HepG2 (cell line): Measurements from ENCODE around the gene REPIN1. TPM values are rescaled to one million over a fixed set of nuclear protein-coding genes. Genes with fewer than 3 reads are reported as not detected.

ENCODE experiments used
- AKAP8 ChIP-seq: sonication (generic); formaldehyde crosslinking; IDR thresholded peaks from 2 replicates; pipeline ENCODE4 v1.5.1; 2020; ENCODE audit warnings: mild to moderate bottlenecking, missing genetic modification reagents
- HOXA7 ChIP-seq: sonication (generic); formaldehyde crosslinking; IDR thresholded peaks from 2 replicates; pipeline ENCODE4 v1.8.1; 2022; ENCODE audit warnings: mild to moderate bottlenecking, missing genetic modification reagents, moderate library complexity
- KAT8 ChIP-seq: IDR thresholded peaks from 2 replicates; pipeline ENCODE4 v1.6.1; 2016; ENCODE audit warnings: missing genetic modification reagents, missing compliant biosample characterization
- MTA3 ChIP-seq: sonication (generic); formaldehyde crosslinking; IDR thresholded peaks from 2 replicates; pipeline ENCODE4 v1.4.0; 2020; ENCODE audit warnings: missing genetic modification reagents
- NFATC3 ChIP-seq: sonication (generic); formaldehyde crosslinking; IDR thresholded peaks from 2 replicates; pipeline ENCODE4 v1.5.1; 2020; ENCODE audit warnings: mild to moderate bottlenecking, missing genetic modification reagents
- PHF21A ChIP-seq: sonication (generic); formaldehyde crosslinking; IDR thresholded peaks from 2 replicates; pipeline ENCODE4 v1.5.0; 2020; ENCODE audit warnings: mild to moderate bottlenecking, missing genetic modification reagents
- RBM22 ChIP-seq: fragments of 200-400 bp; formaldehyde crosslinking; optimal IDR thresholded peaks from 2 replicates; pipeline ENCODE3; 2017; ENCODE audit warnings: mild to moderate bottlenecking, low read length, moderate library complexity
- REXO4 ChIP-seq: sonication (generic); formaldehyde crosslinking; IDR thresholded peaks from 2 replicates; pipeline ENCODE4 v1.8.0; 2022; ENCODE audit warnings: missing genetic modification reagents, mild to moderate bottlenecking, borderline replicate concordance
- TARDBP ChIP-seq: sonication (generic); formaldehyde crosslinking; IDR thresholded peaks from 2 replicates; pipeline ENCODE4 v1.8.0; 2022; ENCODE audit warnings: mild to moderate bottlenecking, missing genetic modification reagents
- TP53 ChIP-seq: sonication (generic); formaldehyde crosslinking; conservative IDR thresholded peaks from 2 replicates; pipeline ENCODE4 v1.4.0; 2020; ENCODE audit warnings: missing genetic modification reagents
- ZNF234 ChIP-seq: sonication (generic); formaldehyde crosslinking; conservative IDR thresholded peaks from 2 replicates; pipeline ENCODE4 v1.5.1; 2020; ENCODE audit warnings: mild to moderate bottlenecking, missing genetic modification reagents
- ZNF333 ChIP-seq: sonication (generic); formaldehyde crosslinking; IDR thresholded peaks from 2 replicates; pipeline ENCODE4 v1.4.0; 2020; ENCODE audit warnings: mild to moderate bottlenecking, missing genetic modification reagents, borderline replicate concordance
- ZNF33B ChIP-seq: sonication (generic); formaldehyde crosslinking; IDR thresholded peaks from 2 replicates; pipeline ENCODE4 v1.5.1; 2020; ENCODE audit warnings: mild to moderate bottlenecking, missing genetic modification reagents
- ZNF547 ChIP-seq: sonication (generic); formaldehyde crosslinking; IDR thresholded peaks from 2 replicates; pipeline ENCODE4 v1.5.1; 2020; ENCODE audit warnings: mild to moderate bottlenecking, missing genetic modification reagents
- ZSCAN20 ChIP-seq: sonication (generic); formaldehyde crosslinking; IDR thresholded peaks from 2 replicates; pipeline ENCODE4 v1.4.0; 2020; ENCODE audit warnings: missing genetic modification reagents, mild to moderate bottlenecking, borderline replicate concordance
- polyA plus RNA-seq, 8 experiments: library from polyadenylated mRNA; depleted of rRNA in 3 of 8; stranded (reverse) in 7 of 8; unstranded in 1 of 8; fragments of >200 nt; fragmentation: Illumina TruSeq in 4 of 8; extraction: Trizol in 4 of 8; gene quantifications; 2 replicates each; pipeline versions ENCODE4 v1.2.1 to v1.2.3, GENCODE V29; 2011 to 2016; ENCODE audit warnings: low read depth in 4 of 8, missing spikeins in 1 of 8, mixed read lengths in 1 of 8; ENCODE audit not compliant: insufficient read depth in 1 of 8
- total RNA-seq, 5 experiments: library from RNA; depleted of rRNA; stranded (reverse); fragments of >200 nt; fragmentation: Illumina TruSeq; extraction: Trizol; gene quantifications; 2 replicates each; pipeline ENCODE4 v1.2.3, GENCODE V29; 2016; ENCODE audit warnings: low read depth in 1 of 5
- TF ChIP-seq, protein P1 (sequence below): sonication (generic); formaldehyde crosslinking; IDR thresholded peaks from 2 replicates; pipeline ENCODE4 v1.8.1; 2022; ENCODE audit warnings: low read depth, mild to moderate bottlenecking, missing genetic modification reagents
- TF ChIP-seq, protein P2 (sequence below): sonication (generic); formaldehyde crosslinking; IDR thresholded peaks from 2 replicates; pipeline ENCODE4 v1.9.0; 2021; ENCODE audit warnings: missing genetic modification reagents, borderline replicate concordance
- TF ChIP-seq, protein P3 (sequence below): IDR thresholded peaks from 2 replicates; pipeline ENCODE4 v1.6.1; 2016; ENCODE audit warnings: control low read depth
- TF ChIP-seq, protein P4 (sequence below): sonication (generic); formaldehyde crosslinking; IDR thresholded peaks from 2 replicates; pipeline ENCODE4 v1.5.1; 2020; ENCODE audit warnings: missing genetic modification reagents, mild to moderate bottlenecking, borderline replicate concordance
- TF ChIP-seq, protein P5 (sequence below): sonication (generic); formaldehyde crosslinking; IDR thresholded peaks from 2 replicates; pipeline ENCODE4 v1.4.0; 2020; ENCODE audit warnings: low read depth, mild to moderate bottlenecking, missing genetic modification reagents

Gene REPIN1
- total and polyA plus RNA-seq, 2 of the 13 experiments (the other 11 are each of a cell fraction or from before 2014, with no cell fraction given), result 69.9 to 108 TPM

DNA sequence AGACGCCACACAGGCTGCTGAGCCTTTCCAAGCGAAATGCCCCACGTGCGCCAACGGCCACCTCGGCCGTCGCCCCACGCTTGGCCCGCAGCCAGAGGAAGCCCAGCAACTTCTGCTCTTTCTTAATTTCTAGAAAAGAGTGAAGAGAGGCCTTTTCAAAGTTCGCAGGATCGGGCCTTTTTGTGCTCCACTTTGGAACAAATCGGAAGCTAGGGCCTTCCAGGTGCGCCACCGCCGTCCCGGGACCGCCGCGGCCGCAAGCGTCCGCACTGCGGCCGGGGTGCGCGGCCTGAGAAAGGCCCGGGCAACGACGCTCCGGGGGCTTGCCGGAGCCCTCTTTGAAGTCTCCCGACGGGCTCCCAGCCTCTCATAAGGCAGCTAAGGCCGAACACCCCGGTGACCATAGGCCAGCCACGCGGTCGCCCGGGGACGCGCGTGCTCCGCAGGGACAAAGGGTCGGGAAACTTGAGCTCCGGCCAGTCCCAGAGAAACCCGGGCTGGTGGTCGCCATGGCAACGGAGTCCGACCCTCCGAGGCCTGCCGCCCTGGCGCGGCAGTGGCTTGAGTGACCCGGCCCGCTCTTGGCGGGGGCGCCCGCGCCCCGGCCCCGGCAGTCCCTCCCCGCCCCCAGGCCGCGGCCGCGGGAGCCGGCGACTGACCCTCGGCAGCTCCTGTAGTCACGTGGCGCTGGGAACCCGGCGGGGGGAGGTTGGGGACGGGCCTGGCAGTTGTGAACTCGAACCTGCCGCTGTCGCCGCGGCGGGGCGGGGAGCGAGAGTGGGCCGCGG, at the start of gene REPIN1 (continued):
- TF ChIP-seq, protein P1, sequence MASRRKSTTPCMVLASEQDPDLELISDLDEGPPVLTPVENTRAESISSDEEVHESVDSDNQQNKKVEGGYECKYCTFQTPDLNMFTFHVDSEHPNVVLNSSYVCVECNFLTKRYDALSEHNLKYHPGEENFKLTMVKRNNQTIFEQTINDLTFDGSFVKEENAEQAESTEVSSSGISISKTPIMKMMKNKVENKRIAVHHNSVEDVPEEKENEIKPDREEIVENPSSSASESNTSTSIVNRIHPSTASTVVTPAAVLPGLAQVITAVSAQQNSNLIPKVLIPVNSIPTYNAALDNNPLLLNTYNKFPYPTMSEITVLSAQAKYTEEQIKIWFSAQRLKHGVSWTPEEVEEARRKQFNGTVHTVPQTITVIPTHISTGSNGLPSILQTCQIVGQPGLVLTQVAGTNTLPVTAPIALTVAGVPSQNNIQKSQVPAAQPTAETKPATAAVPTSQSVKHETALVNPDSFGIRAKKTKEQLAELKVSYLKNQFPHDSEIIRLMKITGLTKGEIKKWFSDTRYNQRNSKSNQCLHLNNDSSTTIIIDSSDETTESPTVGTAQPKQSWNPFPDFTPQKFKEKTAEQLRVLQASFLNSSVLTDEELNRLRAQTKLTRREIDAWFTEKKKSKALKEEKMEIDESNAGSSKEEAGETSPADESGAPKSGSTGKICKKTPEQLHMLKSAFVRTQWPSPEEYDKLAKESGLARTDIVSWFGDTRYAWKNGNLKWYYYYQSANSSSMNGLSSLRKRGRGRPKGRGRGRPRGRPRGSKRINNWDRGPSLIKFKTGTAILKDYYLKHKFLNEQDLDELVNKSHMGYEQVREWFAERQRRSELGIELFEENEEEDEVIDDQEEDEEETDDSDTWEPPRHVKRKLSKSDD (CRISPR knock-in tag), result peak; percentile 14; the same call in 1 of the 2 replicates
- no peak for TF ChIP-seq HOXA7 (CRISPR knock-in tag)
- TF ChIP-seq PHF21A (CRISPR knock-in tag), result peak; percentile 72
- peak; percentile 81 for TF ChIP-seq ZNF547 (CRISPR knock-in tag)
- no peak for TF ChIP-seq RBM22
- TF ChIP-seq, protein P2, sequence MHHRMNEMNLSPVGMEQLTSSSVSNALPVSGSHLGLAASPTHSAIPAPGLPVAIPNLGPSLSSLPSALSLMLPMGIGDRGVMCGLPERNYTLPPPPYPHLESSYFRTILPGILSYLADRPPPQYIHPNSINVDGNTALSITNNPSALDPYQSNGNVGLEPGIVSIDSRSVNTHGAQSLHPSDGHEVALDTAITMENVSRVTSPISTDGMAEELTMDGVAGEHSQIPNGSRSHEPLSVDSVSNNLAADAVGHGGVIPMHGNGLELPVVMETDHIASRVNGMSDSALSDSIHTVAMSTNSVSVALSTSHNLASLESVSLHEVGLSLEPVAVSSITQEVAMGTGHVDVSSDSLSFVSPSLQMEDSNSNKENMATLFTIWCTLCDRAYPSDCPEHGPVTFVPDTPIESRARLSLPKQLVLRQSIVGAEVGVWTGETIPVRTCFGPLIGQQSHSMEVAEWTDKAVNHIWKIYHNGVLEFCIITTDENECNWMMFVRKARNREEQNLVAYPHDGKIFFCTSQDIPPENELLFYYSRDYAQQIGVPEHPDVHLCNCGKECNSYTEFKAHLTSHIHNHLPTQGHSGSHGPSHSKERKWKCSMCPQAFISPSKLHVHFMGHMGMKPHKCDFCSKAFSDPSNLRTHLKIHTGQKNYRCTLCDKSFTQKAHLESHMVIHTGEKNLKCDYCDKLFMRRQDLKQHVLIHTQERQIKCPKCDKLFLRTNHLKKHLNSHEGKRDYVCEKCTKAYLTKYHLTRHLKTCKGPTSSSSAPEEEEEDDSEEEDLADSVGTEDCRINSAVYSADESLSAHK (CRISPR knock-in tag), result no peak
- TF ChIP-seq NFATC3 (CRISPR knock-in tag), result no peak
- TF ChIP-seq, protein P3, sequence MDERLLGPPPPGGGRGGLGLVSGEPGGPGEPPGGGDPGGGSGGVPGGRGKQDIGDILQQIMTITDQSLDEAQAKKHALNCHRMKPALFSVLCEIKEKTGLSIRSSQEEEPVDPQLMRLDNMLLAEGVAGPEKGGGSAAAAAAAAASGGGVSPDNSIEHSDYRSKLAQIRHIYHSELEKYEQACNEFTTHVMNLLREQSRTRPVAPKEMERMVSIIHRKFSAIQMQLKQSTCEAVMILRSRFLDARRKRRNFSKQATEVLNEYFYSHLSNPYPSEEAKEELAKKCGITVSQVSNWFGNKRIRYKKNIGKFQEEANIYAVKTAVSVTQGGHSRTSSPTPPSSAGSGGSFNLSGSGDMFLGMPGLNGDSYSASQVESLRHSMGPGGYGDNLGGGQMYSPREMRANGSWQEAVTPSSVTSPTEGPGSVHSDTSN (CRISPR knock-in tag), result no peak
- peak; percentile 3; the same call in 1 of the 2 replicates for TF ChIP-seq AKAP8 (CRISPR knock-in tag)
- TF ChIP-seq ZSCAN20 (CRISPR knock-in tag), result 0 out of 2 replicates have a peak, but pooled peaks have one; percentile 92
- peak; percentile 51; the same call in 1 of the 2 replicates for TF ChIP-seq ZNF234 (CRISPR knock-in tag)
- TF ChIP-seq, protein P4, sequence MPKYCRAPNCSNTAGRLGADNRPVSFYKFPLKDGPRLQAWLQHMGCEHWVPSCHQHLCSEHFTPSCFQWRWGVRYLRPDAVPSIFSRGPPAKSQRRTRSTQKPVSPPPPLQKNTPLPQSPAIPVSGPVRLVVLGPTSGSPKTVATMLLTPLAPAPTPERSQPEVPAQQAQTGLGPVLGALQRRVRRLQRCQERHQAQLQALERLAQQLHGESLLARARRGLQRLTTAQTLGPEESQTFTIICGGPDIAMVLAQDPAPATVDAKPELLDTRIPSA (CRISPR knock-in tag), result peak; percentile 86; the same call in 1 of the 2 replicates
- no peak for TF ChIP-seq MTA3 (CRISPR knock-in tag)
- TF ChIP-seq, protein P5, sequence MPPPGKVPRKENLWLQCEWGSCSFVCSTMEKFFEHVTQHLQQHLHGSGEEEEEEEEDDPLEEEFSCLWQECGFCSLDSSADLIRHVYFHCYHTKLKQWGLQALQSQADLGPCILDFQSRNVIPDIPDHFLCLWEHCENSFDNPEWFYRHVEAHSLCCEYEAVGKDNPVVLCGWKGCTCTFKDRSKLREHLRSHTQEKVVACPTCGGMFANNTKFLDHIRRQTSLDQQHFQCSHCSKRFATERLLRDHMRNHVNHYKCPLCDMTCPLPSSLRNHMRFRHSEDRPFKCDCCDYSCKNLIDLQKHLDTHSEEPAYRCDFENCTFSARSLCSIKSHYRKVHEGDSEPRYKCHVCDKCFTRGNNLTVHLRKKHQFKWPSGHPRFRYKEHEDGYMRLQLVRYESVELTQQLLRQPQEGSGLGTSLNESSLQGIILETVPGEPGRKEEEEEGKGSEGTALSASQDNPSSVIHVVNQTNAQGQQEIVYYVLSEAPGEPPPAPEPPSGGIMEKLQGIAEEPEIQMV (CRISPR knock-in tag), result peak; percentile 83
- TF ChIP-seq TARDBP (CRISPR knock-in tag), result no peak
- TF ChIP-seq REXO4 (CRISPR knock-in tag), result no peak; the same call in 1 of the 2 replicates
- peak; percentile 92; the same call in 1 of the 2 replicates for TF ChIP-seq ZNF33B
- TF ChIP-seq ZNF333, result 0 out of 2 replicates have a peak, but pooled peaks have one; percentile 76
- TF ChIP-seq KAT8, result peak; percentile 48; the same call in 1 of the 2 replicates
- no peak; the same call in 1 of the 2 replicates for TF ChIP-seq TP53
